CD4-positive, alpha-beta T cell treated with Interleukin-6 at 100 ng/mL for 8 hours (primary cell): ENCODE measurements around the gene PHTF2.

ENCODE experiments used
- DNase-seq: peaks from one replicate; pipeline ENCODE4 v3.0.0-alpha.2; 2020; ENCODE audit warnings: mixed read lengths, low spot score

Gene PHTF2

GRCh38 chr7:77794000-77794399 lies 4.6 kb upstream of the PHTF2 start:
- no peak for DNase-seq

DNA sequence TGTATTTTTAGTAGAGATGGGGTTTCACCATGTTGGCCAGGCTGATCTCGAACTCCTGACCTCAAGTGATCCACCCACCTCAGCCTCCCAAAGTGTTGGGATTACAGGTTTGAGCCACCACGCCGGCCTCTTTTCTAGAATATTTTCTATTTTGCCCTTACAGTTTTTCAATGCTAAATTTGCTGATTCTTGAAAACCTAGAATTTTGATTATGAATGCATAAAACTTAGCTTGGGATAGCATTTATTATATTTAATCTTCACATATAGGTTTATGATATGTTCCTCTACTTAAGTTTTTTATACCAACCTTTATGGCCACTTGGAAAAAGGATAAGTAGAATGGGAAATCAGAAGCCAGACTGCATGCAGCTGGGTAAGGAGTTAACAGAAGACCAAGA lies 2.5 kb upstream of the PHTF2 start:
- no peak for DNase-seq

GRCh38 chr7:77796960-77797359 lies 1.6 kb upstream of the PHTF2 start:
- DNase-seq = no peak

DNA sequence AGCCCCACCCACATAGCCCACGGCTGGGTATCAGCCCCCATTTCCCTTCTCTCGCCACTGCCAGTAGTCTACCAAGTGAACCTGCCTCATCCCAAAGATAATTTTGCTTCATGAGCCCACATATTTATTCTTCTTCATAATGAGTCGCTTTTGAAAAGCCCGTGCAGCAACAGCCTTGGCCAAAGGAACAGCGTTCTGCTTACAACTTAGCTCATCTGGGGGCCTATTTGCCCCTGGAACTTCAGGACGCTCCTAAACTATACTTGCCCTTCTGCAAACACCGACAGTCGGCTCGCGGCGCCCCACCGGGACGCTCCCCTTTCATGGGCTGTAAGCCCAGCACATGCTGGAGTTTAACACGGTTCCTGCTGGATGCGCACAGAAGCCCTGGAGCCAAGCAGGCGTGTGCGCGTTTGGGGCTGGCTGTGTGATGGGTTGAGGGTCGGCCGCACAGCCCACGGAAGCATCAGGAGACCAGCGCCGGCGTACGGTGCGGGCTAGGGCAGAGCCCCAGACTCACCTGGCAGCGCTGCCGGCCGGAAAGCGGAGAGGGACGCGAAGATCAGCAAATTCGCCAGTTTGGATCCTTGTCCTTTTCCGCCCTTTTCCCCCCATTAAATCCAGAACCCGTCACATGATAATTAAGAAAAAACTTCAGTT lies 709 bp upstream of the PHTF2 start:
- no peak for DNase-seq

DNA sequence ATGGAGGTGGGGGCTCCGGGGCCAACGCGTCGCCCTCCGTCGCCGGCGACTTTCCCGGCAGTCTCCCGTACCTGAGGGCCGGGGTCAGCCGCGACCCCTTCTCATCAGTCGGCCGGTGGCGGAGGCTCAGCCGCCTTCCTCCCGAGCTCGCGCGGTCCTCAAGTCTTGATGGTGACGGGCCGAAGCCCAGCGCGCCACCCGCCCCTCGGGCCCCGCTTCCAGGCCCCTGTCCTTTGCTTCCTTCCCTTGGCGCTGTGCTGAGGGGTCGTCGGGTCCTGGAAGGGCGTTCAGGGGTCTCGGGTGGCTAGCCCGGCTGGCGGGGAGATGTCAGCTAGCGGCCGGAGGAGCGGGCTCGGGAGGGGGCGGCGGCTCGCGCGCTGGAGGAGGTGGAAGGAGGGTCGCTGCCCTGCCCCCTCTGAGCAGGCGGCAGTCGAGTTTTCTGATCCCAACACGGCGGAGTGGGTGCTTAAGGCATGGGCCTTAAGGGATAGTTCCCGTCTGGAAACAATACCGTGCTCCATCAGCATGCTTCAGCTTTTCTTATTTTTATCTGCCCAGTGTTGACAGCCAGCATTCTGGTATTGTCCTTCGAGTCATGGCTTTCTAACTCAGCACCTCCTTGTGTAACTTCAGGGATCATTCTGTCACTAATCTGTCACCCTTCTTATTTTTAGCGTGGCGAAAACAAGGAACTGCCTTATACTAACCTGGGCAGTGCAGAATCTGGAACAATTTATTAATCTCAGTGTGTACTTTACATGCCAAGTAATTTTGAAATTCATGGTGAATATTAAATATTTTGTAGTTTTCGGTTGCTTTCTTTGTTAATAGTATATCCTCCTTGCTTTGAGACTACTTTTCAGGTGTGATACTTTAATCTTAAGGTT lies 748 bp downstream of the PHTF2 start:
- peak; percentile 6 for DNase-seq

- no peak for DNase-seq
Measured at GRCh38 chr7:77800158-77800557, 1.6 kb downstream of the PHTF2 start.

DNA sequence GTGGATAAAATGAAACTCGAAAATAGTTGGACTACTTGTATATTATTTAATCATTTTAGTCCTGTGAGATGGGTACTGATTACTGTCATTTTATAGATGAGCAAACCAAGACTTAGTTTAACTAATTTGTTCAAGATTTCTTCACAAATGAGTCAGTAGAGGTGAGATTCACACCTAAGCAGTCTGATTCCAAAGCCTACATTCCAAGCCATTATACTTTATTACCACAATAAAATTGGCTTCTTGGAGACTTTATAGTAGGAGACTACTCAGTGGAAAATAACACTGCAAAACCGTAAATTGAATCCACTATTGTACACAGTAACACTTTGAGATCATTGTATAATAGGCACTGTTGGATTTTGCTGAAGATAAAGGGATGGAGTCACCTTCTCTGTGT lies 2.2 kb downstream of the PHTF2 start:
- no peak for DNase-seq

GRCh38 chr7:77802557-77803405 lies 4.2 kb downstream of the PHTF2 start:
- peak; percentile 35 for DNase-seq

DNA sequence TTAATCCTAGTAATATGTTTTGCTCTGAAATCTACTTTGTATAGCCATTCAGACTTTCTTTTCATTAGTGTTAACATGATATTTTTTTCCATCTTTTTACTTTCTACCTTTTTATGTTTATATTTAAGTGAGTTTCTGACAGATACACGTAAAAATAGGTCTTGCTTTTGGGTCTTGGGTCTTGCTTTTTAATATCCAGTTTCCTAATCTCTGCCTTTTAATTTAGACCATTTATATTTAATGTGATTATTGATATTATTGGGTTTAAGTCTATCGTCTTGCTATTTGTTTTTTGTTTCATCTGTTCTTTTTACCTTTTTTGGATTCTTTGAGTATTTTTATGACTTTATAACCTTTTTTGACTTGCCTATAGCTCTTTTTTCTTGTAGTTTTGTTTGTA lies 7.9 kb downstream of the PHTF2 start:
- no peak for DNase-seq

DNA sequence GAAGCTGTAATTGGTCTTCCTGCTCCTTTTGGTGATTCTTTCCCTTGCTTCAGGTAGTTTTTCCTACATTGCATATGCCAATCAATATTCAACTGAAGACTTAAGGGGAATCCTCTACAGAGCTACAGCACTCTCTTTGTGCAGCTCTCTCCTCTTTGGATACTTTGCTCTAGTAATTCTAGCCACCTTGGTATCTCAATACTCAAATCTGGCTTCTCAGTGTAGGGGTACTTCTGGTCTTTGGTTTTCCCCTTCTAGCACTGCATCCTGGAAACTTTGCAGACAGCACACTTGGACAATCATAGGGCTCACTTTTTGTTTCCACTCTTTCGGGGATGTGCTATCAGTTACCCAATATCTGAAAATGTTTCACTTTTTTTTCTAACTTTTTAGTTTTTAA lies 9.9 kb downstream of the PHTF2 start:
- no peak for DNase-seq

- DNase-seq = no peak
Measured at GRCh38 chr7:77811516-77812289, 13.1 kb downstream of the PHTF2 start.

DNA sequence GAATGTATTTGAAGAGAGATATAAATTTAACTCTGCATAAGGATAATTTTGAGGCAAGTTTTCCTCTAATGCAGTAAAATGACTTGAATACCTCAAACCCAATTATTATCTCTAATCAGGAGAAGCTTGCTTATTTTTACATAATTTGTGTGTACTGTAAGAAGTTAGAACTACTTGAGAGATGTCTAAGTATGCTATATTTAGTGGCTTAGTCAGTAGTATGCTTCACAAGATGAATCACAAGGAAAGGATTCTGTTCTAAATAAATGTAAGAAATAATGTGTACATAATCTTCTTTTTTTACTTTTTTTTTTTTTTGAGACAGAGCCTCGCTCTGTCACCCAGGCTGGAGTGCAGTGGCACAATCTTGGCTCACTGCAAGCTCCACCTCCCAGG lies 13.7 kb downstream of the PHTF2 start:
- no peak for DNase-seq

GRCh38 chr7:77813180-77813579 lies 14.6 kb downstream of the PHTF2 start:
- DNase-seq = no peak

- no peak for DNase-seq
Measured at GRCh38 chr7:77819021-77819420, 20.4 kb downstream of the PHTF2 start.

GRCh38 chr7:77820967-77821366 lies 22.4 kb downstream of the PHTF2 start:
- DNase-seq = no peak

GRCh38 chr7:77822269-77822668 lies 23.7 kb downstream of the PHTF2 start:
- no peak for DNase-seq

DNA sequence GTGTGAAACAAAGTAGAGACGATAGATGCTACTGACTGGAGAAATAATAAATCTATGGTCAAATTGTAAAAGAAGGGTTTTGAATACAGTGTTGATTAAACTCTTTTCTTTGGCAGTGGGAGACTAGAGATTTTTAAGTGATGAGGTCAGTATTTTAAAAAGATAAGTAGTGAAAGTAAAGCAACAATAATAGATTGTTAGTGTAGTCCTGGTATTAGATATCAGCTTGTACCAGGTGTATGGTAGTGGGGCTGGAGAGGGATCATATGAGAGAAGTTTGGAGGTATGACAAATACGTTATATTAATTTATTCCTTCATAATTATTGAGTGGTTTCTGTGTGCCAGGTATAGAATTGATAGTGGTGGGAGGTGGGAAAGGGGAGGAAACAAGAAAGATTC lies 25.2 kb downstream of the PHTF2 start:
- no peak for DNase-seq

DNA sequence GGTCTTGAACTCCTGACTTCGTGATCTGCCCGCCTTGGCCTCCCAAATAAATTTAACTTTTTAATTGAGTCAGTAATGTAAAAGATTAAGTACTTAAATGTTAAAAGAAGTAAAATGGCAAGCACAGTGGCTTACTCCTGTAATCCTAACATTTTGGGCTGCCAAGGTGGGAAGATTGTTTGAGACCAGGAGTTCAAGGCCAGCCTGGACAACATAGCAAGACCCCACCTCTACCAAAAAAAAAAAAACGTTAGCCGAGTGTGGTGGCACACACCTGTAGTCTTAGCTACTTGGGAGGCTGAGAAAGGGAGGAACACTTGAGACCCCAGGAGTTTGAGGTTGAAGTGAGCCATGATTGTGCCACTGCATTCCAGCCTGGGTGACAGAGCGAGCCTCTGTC lies 26.1 kb downstream of the PHTF2 start:
- DNase-seq = no peak

DNA sequence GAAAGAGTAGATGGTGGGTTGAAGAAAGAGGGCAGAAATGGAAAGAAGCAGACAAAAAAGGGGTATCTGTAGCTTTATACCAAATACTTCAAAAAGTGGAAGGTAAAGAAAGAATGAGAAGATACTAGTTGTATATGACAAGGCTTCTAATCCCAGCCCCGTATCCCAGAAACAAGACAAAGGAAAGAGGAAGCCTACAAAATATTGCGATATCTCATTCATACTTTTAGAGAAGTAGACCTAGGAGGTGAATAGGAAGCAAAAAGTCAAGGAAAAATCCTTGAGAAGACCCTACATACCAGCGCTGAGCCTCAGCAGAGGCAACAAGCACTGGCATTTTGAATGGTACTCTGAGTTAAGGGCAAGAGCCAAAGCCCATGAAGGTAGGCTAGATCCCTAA lies 26.6 kb downstream of the PHTF2 start:
- no peak for DNase-seq

DNA sequence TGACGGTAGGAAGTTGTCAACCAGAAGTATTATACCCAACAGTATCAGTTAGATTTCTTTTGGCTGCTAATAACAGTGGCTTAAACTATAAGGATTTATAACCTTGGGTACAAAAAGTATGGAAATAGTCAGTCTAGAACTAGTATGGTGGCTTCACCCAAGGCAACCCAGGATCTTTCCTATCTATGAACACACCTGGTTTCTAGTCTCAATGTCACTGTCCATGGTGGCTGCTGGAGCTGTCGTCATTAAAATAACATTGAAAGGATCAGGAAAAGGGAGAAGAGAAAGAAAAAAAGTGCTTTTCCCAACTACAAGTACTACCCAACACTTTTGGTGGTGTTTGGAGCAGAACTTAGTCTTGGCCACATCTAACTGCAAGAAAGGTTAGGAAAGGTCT lies 27.7 kb downstream of the PHTF2 start:
- no peak for DNase-seq

GRCh38 chr7:77827999-77828398 lies 29.4 kb downstream of the PHTF2 start:
- DNase-seq = no peak
